ENCODE measurements around the gene RNF144A. TPM values are rescaled to one million over a fixed set of nuclear protein-coding genes. Genes with fewer than 3 reads are reported as not detected.

Gene RNF144A
- total and polyA plus RNA-seq, 3 donors from 2014 or later, result 8.9 to 12.9 (median 12.6) TPM

GRCh38 chr2:6939071-6939470, 21.9 kb downstream of the RNF144A start:
- intact Hi-C loops (cut with DNase I; ENCODE audit: low total_unique reads), result no loop called here

GRCh38 chr2:6940820-6941219, 23.6 kb downstream of the RNF144A start:
- 86 to 88% methylated on average over 2 of the region's 2 CpGs for WGBS, 2 donors
- H3K36me3 ChIP-seq (ENCODE audit: low read depth, missing control alignments), result no peaks in the 10 kb centered on the region
- H3K4me1 ChIP-seq, result peaks cover 6% of the 10 kb centered on the region
- no peaks in the 10 kb centered on the region for H3K9me3 ChIP-seq
- no peak overlapping the region for H3K4me3 ChIP-seq
- TF ChIP-seq POLR2A (IDR thresholded peaks at IDR 0.05) (no peak), CTCF (IDR thresholded peaks at IDR 0.05) (no peak)
- no peak for DNase-seq
- intact Hi-C loops (cut with DNase I; ENCODE audit: low total_unique reads), result no loop called here
- H3K27ac ChIP-seq, result no peak overlapping the region
- H3K27me3 ChIP-seq, result no peaks in the 10 kb centered on the region

More at GRCh38 chr2:6939071-6939470, 21.9 kb downstream of the RNF144A start:
- Histone ChIP-seq H3K4me3 (no peak overlapping the region), H3K36me3 (ENCODE audit: low read depth, missing control alignments) (no peaks in the 10 kb centered on the region), H3K27ac (no peak overlapping the region), H3K9me3 (no peaks in the 10 kb centered on the region), H3K27me3 (no peaks in the 10 kb centered on the region), H3K4me1 (peaks cover 6% of the 10 kb centered on the region)
- TF ChIP-seq POLR2A (IDR thresholded peaks at IDR 0.05), result no peak
- no peak for TF ChIP-seq CTCF (IDR thresholded peaks at IDR 0.05)
- DNase-seq, result no peak
- WGBS, 2 donors, result 92% methylated on average over 2 of the region's 2 CpGs

- no peaks in the 10 kb centered on the region for H3K9me3 ChIP-seq
- intact Hi-C loops (cut with DNase I; ENCODE audit: low total_unique reads), result no loop called here
- H3K27me3 ChIP-seq, result no peaks in the 10 kb centered on the region
- H3K4me3 ChIP-seq, result no peak overlapping the region
- H3K27ac ChIP-seq, result no peak overlapping the region
- no peaks in the 10 kb centered on the region for H3K36me3 ChIP-seq (ENCODE audit: low read depth, missing control alignments)
- WGBS, 2 donors, result 93 to 94% methylated on average over 10 of the region's 10 CpGs
- TF ChIP-seq POLR2A (IDR thresholded peaks at IDR 0.05), result no peak
- TF ChIP-seq CTCF (IDR thresholded peaks at IDR 0.05), result no peak
- DNase-seq, result no peak
- peaks cover 6% of the 10 kb centered on the region for H3K4me1 ChIP-seq
Measured at GRCh38 chr2:6941299-6942046, 24.3 kb downstream of the RNF144A start.

GRCh38 chr2:6942848-6943247, 25.6 kb downstream of the RNF144A start:
- TF ChIP-seq CTCF (IDR thresholded peaks at IDR 0.05), result no peak
- no peak for TF ChIP-seq POLR2A (IDR thresholded peaks at IDR 0.05)
- peaks cover 6% of the 10 kb centered on the region for H3K4me1 ChIP-seq
- WGBS, 2 donors, result 78 to 81% methylated on average over 8 of the region's 8 CpGs
- no peaks in the 10 kb centered on the region for H3K27me3 ChIP-seq
- H3K27ac ChIP-seq, result no peak overlapping the region
- H3K9me3 ChIP-seq, result no peaks in the 10 kb centered on the region
- no peak for DNase-seq
- H3K36me3 ChIP-seq (ENCODE audit: low read depth, missing control alignments), result no peaks in the 10 kb centered on the region
- H3K4me3 ChIP-seq, result no peak overlapping the region
- intact Hi-C loops (cut with DNase I; ENCODE audit: low total_unique reads), result no loop called here

- intact Hi-C loops (cut with DNase I; ENCODE audit: low total_unique reads), result no loop called here
- H3K36me3 ChIP-seq (ENCODE audit: low read depth, missing control alignments), result no peaks in the 10 kb centered on the region
- WGBS, 2 donors, result 50 to 60% methylated on average over 6 of the region's 6 CpGs
- H3K4me3 ChIP-seq, result no peak overlapping the region
- H3K4me1 ChIP-seq, result peaks cover 6% of the 10 kb centered on the region
- H3K27me3 ChIP-seq, result no peaks in the 10 kb centered on the region
- H3K9me3 ChIP-seq, result no peaks in the 10 kb centered on the region
- TF ChIP-seq POLR2A (IDR thresholded peaks at IDR 0.05), result no peak
- TF ChIP-seq CTCF (IDR thresholded peaks at IDR 0.05), result no peak
- DNase-seq, result no peak
- no peak overlapping the region for H3K27ac ChIP-seq
Measured at GRCh38 chr2:6943523-6943922, 26.3 kb downstream of the RNF144A start.

All from testis (tissue), 3 donors.